Measurements from ENCODE around the gene SYNGR3. TPM values are rescaled to one million over a fixed set of nuclear protein-coding genes. Genes with fewer than 3 reads are reported as not detected.

SYNGR3 gene
- total and polyA plus RNA-seq, 2 of the 13 experiments (the other 11 are each of a cell fraction or from before 2014, with no cell fraction given) = 0.97 to 5.7 TPM

- TF ChIP-seq NAIF1 (CRISPR knock-in tag; IDR thresholded peaks at IDR 0.05; ENCODE audit: borderline replicate concordance) (no peak), NFIC (IDR thresholded peaks at IDR 0.05; ENCODE audit: low read length) (no peak), ETS1 (CRISPR knock-in tag; IDR thresholded peaks at IDR 0.05) (no peak), AKNA (CRISPR knock-in tag; IDR thresholded peaks at IDR 0.05; ENCODE audit: borderline replicate concordance) (no peak), CREM (IDR thresholded peaks at IDR 0.05) (peak; percentile 60), CREM (CRISPR knock-in tag; IDR thresholded peaks at IDR 0.05) (no peak), PRDM10 (CRISPR knock-in tag; IDR thresholded peaks at IDR 0.05; ENCODE audit: low read depth) (peak; percentile 51; the same call in 1 of the 2 replicates), GPBP1L1 (CRISPR knock-in tag; IDR thresholded peaks at IDR 0.05) (no peak), JUND (CRISPR knock-in tag; IDR thresholded peaks at IDR 0.05) (no peak), NR2F2 (IDR thresholded peaks at IDR 0.05; ENCODE audit: borderline replicate concordance, low read depth) (peak; percentile 68; the same call in 1 of the 2 replicates), BATF2 (CRISPR knock-in tag; IDR thresholded peaks at IDR 0.05) (no peak), MED13 (CRISPR knock-in tag; IDR thresholded peaks at IDR 0.05) (0 out of 2 replicates have a peak, but pooled peaks have one; percentile 35), ATF6 (CRISPR knock-in tag; conservative IDR thresholded peaks at IDR 0.05) (no peak)
Observed at GRCh38 chr16:1940273-1941161, 49.3 kb upstream of the SYNGR3 start (continued).

All from HepG2 (cell line).